K562 (cell line): ENCODE results near the gene GALNT9. TPM values are rescaled to one million over a fixed set of nuclear protein-coding genes. Genes with fewer than 3 reads are reported as not detected.

Experiments
- ATAC-seq: fragments of 200-7000 bp; cut with Tn5 transposase; 3 replicates; pipeline ENCODE4 v1.9.1; 2020; ENCODE audit warnings: moderate library complexity
- BruUV-seq: library from RNA; stranded (reverse); fragments of 400-500 nt; replicated peaks from 2 replicates; lab custom pipeline; 2021; lab: Mats Ljungman, UMichigan
- CTCF ChIA-PET: fragments of 300-600 bp; formaldehyde crosslinking; extraction: SDS; loops from one replicate; lab custom pipeline; 2021; ENCODE audit warnings: low intra/inter-chr PET ratio; lab: Yijun Ruan, JAX
- POLR2A ChIA-PET: fragments of 300-600, 350-650 bp; sonication (Branson Sonifier 250); formaldehyde crosslinking; extraction: SDS; loops from one replicate; lab custom pipeline; 2021; ENCODE audit warnings: antibody characterized with exemption, inconsistent platforms; lab: Yijun Ruan, JAX
- DNase-seq, 4 experiments: peaks; one replicate each; pipeline versions ENCODE4 v3.0.0 to v3.0.0-alpha.2; 2011 to 2018; ENCODE audit warnings: low spot score in 3 of 4, mixed read lengths in 3 of 4; ENCODE audit errors: extremely low read depth in 1 of 4
- FAIRE-seq: peaks from 2 replicates; lab custom pipeline; 2011; peaks lifted over from hg19 to GRCh38; lab: Jason Lieb, UNC
- H2AFZ ChIP-seq: 2 replicates; pipeline ENCODE4 v1.6.0; 2011; ENCODE audit warnings: low read depth, low read length, control low read depth, inconsistent platforms
- H3K27ac ChIP-seq: fragments of 200-600 bp; 3 replicates; pipeline ENCODE4 v1.8.0; 2011; ENCODE audit warnings: low read depth, mild to moderate bottlenecking, control low read depth, inconsistent platforms, low read length, moderate library complexity, mixed read lengths; ENCODE audit errors: extremely low read depth
- H3K27me3 ChIP-seq, 2 experiments: fragments of 300-600 bp in 1 of 2; 2 replicates in 1 of 2; 3 replicates in 1 of 2; pipeline versions ENCODE4 v1.6.0 to v1.8.0; 2011; ENCODE audit warnings: inconsistent platforms in 2 of 2, low read length in 2 of 2, mild to moderate bottlenecking in 1 of 2, mixed read lengths in 1 of 2, moderate library complexity in 1 of 2; ENCODE audit not compliant: control insufficient read depth in 2 of 2, insufficient read depth in 2 of 2
- H3K36me3 ChIP-seq: fragments of 300-600 bp; 3 replicates; pipeline ENCODE4 v1.8.0; 2011; ENCODE audit warnings: mild to moderate bottlenecking, low read length, inconsistent platforms; ENCODE audit not compliant: control insufficient read depth, insufficient read depth
- H3K4me1 ChIP-seq, 2 experiments: fragments of 200-600 bp in 1 of 2; replicated peaks in 1 of 2; 2 replicates in 1 of 2; 3 replicates in 1 of 2; pipeline versions ENCODE4 v1.5.1 to v1.8.0; 2011; ENCODE audit warnings: inconsistent platforms in 2 of 2, low read length in 2 of 2, mild to moderate bottlenecking in 1 of 2, mixed read lengths in 1 of 2, moderate library complexity in 1 of 2; ENCODE audit not compliant: control insufficient read depth in 2 of 2, insufficient read depth in 2 of 2
- H3K4me2 ChIP-seq: 2 replicates; pipeline ENCODE4 v1.6.1; 2011; ENCODE audit warnings: low read length, control low read depth, inconsistent platforms, mixed read lengths; ENCODE audit not compliant: insufficient read depth
- H3K4me3 ChIP-seq: fragments of 200-600 bp; sonication (generic), shearing (Covaris generic); 2 replicates; pipeline ENCODE4 v1.5.1; 2016; ENCODE audit warnings: control low read depth, inconsistent platforms
- H3K79me2 ChIP-seq: fragments of 200-600 bp; 3 replicates; pipeline ENCODE4 v1.8.0; 2011; ENCODE audit warnings: low read length, inconsistent platforms; ENCODE audit not compliant: control insufficient read depth, insufficient read depth
- H3K9ac ChIP-seq, 2 experiments: 2 replicates each; pipeline versions ENCODE4 v1.6.0 to v1.6.1; 2011; ENCODE audit warnings: low read depth in 2 of 2, low read length in 2 of 2, control low read depth in 1 of 2, inconsistent platforms in 1 of 2, mild to moderate bottlenecking in 1 of 2, mixed read lengths in 1 of 2; ENCODE audit not compliant: insufficient read depth in 1 of 2
- H3K9me1 ChIP-seq: one replicate; pipeline ENCODE4 v1.6.0; 2011; ENCODE audit warnings: inconsistent platforms, mild to moderate bottlenecking, low read length, moderate library complexity; ENCODE audit not compliant: control insufficient read depth, insufficient read depth
- H3K9me3 ChIP-seq: replicated peaks from 2 replicates; pipeline ENCODE4 v1.5.1; 2011; ENCODE audit warnings: low read depth, low read length, inconsistent platforms; ENCODE audit not compliant: control insufficient read depth, insufficient read depth
- H4K20me1 ChIP-seq: replicated peaks from 2 replicates; pipeline ENCODE4 v1.6.1; 2011; ENCODE audit warnings: low read length, inconsistent platforms, mixed read lengths; ENCODE audit not compliant: control insufficient read depth, insufficient read depth
- BMI1 ChIP-seq: fragments of 150-350 bp; IDR thresholded peaks from 2 replicates; pipeline ENCODE4 v1.6.1; 2014; ENCODE audit warnings: low read length
- GABPA ChIP-seq: fragments of 200-800 bp; sonication (Bioruptor generic); conservative IDR thresholded peaks from 2 replicates; pipeline ENCODE4 v1.6.1; 2016; ENCODE audit warnings: low read depth, missing genetic modification characterization, missing compliant biosample characterization
- GTF2A2 ChIP-seq: IDR thresholded peaks from 2 replicates; pipeline ENCODE4 v1.6.1; 2016; ENCODE audit warnings: mild to moderate bottlenecking, missing genetic modification characterization, missing compliant biosample characterization
- RBM15 ChIP-seq: fragments of 200-400 bp; formaldehyde crosslinking; IDR thresholded peaks from 2 replicates; pipeline ENCODE4 v1.6.1; 2018; ENCODE audit warnings: mild to moderate bottlenecking, low read length, moderate library complexity; ENCODE audit not compliant: insufficient read depth
- SMAD3 ChIP-seq: fragments of 450-650 bp; formaldehyde crosslinking; conservative IDR thresholded peaks from 2 replicates; pipeline ENCODE4 v1.4.0; 2020; ENCODE audit warnings: mild to moderate bottlenecking
- WGBS: fragments of 100-300 bp; shearing (Covaris generic); methylation state at CpG from one replicate; pipeline ENCODE4 v1.1.6; 2016; ENCODE audit warnings: low coverage, mixed read lengths; ENCODE audit not compliant: insufficient coverage; ENCODE audit errors: missing lambda C conversion rate; 5-methylcytosine and 5-hydroxymethylcytosine counted together
- in situ Hi-C: fragments of 300-500 bp; cut with MboI; formaldehyde crosslinking; loops from 4 replicates; pipeline ENCODE4 v1.15.0; 2018; ENCODE audit warnings: inconsistent platforms, mixed read lengths
- intact Hi-C: fragments of 100-400 bp; cut with micrococcal nuclease; formaldehyde crosslinking; loops from 2 replicates; pipeline ENCODE4 v1.14.2; 2022
- polyA plus RNA-seq, 8 experiments: library from polyadenylated mRNA; depleted of rRNA in 4 of 8; stranded (reverse) in 5 of 8; unstranded in 3 of 8; fragments of >200 nt; fragmentation: Nextera tagmentation in 2 of 8; fragmentation: Illumina TruSeq in 1 of 8; extraction: Ambion mirVana in 2 of 8; extraction: Trizol in 1 of 8; gene quantifications; 2 replicates each; pipeline versions ENCODE4 v1.2.1 to v1.2.3, GENCODE V29; 2011 to 2014; ENCODE audit warnings: inconsistent platforms in 1 of 8, missing spikeins in 1 of 8
- total RNA-seq, 7 experiments: library from RNA; depleted of rRNA in 6 of 7; stranded (reverse); fragments of >200 nt in 6 of 7; fragmentation: Illumina TruSeq in 2 of 7; extraction: Trizol in 2 of 7; gene quantifications; 2 replicates each; pipeline versions ENCODE4 v1.2.1 to v1.2.3, GENCODE V29; 2011 to 2021; ENCODE audit warnings: low replicate concordance in 1 of 7
- TF ChIP-seq, protein P1 (sequence below), 2 experiments: fragments of 450-650 bp; conservative IDR thresholded peaks; 2 replicates each; pipeline ENCODE4 v1.6.1; 2017; ENCODE audit warnings: mild to moderate bottlenecking in 2 of 2, moderate library complexity in 2 of 2
- TF ChIP-seq, protein P2 (sequence below): IDR thresholded peaks from 2 replicates; pipeline ENCODE4 v1.6.1; 2012; ENCODE audit warnings: low read depth, low read length, improper control_type of control experiment, borderline replicate concordance

The GALNT9 gene
- total and polyA plus RNA-seq, 9 of the 15 experiments (the other 6 are each of a cell fraction or from before 2014, with no cell fraction given), result not detected

DNA sequence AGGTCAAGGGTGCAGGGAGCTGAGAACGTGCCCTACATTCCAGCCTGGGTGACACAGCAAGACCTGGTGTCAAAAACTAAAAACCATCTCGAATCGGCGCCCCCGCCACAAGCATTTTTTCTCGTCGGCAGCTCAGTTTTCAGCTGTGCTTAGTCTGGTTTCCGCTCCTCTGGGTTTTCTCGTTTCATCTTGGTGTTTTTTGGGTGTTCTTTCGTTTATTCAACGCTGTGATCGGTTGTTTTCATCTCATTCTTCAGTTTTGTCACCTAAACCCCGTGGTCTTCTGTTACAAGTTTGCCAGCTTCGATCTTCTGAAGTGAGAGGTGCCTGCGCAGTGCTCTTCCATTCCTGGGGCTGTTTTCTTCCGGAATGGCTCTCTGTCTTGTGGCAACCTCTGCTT is 143.7 kb downstream of the GALNT9 start:
- Histone ChIP-seq H3K4me3 (no peak overlapping the region), H3K4me1 (peaks cover 3 to 40% of the 10 kb centered on the region in 2 experiments; a peak in 2 of 5 replicates), H4K20me1 (0 out of 2 replicates have a peak, but pooled peaks cover 3% of the 10 kb centered on the region), H3K9me3 (no peaks in the 10 kb centered on the region), H3K9ac (no peak overlapping the region), H3K27ac (no peak overlapping the region), H3K36me3 (no peaks in the 10 kb centered on the region), H3K4me2 (no peak overlapping the region), H3K27me3 (peaks cover 35 to 84% of the 10 kb centered on the region in 2 experiments), H3K9me1 (peaks cover 4% of the 10 kb centered on the region), H3K79me2 (no peaks in the 10 kb centered on the region), H2AFZ (no peak overlapping the region)
- no TSS peak for BruUV-seq
- in situ Hi-C loops, result no loop called here
- WGBS, result 12% methylated on average over 16 of the region's 16 CpGs
- intact Hi-C loops, result no loop called here
- no peak for FAIRE-seq
- CTCF ChIA-PET, result no interaction called here
- POLR2A ChIA-PET, result interaction anchor here (0.7 kb wide), 1 partner anchor 77 kb away, joined by 3 read pairs; no protein-coding TSS in a partner anchor
- TF ChIP-seq, protein P1, sequence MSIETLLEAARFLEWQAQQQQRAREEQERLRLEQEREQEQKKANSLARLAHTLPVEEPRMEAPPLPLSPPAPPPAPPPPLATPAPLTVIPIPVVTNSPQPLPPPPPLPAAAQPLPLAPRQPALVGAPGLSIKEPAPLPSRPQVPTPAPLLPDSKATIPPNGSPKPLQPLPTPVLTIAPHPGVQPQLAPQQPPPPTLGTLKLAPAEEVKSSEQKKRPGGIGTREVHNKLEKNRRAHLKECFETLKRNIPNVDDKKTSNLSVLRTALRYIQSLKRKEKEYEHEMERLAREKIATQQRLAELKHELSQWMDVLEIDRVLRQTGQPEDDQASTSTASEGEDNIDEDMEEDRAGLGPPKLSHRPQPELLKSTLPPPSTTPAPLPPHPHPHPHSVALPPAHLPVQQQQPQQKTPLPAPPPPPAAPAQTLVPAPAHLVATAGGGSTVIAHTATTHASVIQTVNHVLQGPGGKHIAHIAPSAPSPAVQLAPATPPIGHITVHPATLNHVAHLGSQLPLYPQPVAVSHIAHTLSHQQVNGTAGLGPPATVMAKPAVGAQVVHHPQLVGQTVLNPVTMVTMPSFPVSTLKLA (conservative IDR thresholded peaks at IDR 0.05), result no peak
- TF ChIP-seq GABPA (tag) (no peak), BMI1 (no peak), GTF2A2 (tag) (no peak), SMAD3 (CRISPR knock-in tag) (no peak), RBM15 (no peak)
- TF ChIP-seq, protein P2, sequence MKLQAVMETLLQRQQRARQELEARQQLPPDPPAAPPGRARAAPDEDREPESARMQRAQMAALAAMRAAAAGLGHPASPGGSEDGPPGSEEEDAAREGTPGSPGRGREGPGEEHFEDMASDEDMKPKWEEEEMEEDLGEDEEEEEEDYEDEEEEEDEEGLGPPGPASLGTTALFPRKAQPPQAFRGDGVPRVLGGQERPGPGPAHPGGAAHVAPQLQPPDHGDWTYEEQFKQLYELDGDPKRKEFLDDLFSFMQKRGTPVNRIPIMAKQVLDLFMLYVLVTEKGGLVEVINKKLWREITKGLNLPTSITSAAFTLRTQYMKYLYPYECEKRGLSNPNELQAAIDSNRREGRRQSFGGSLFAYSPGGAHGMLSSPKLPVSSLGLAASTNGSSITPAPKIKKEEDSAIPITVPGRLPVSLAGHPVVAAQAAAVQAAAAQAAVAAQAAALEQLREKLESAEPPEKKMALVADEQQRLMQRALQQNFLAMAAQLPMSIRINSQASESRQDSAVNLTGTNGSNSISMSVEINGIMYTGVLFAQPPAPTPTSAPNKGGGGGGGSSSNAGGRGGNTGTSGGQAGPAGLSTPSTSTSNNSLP, result no peak
- TF ChIP-seq, all 486 proteins: peak for 0
- no peak for ATAC-seq
- DNase-seq, result no peak
